Endometrium (tissue), 2 donors: ENCODE data around the gene ZBTB11.
"Not testable (repeated sequence)": the region's sequence is repeated elsewhere in the genome, so short reads cannot be mapped to it uniquely, and the experiment has no call there.

Experiments
- FAIRE-seq: peaks from 2 replicates; lab custom pipeline; 2012; peaks lifted over from hg19 to GRCh38; lab: Jason Lieb, UNC
- donor health status: control.
- donor health status: control.

ZBTB11 gene, protein sequence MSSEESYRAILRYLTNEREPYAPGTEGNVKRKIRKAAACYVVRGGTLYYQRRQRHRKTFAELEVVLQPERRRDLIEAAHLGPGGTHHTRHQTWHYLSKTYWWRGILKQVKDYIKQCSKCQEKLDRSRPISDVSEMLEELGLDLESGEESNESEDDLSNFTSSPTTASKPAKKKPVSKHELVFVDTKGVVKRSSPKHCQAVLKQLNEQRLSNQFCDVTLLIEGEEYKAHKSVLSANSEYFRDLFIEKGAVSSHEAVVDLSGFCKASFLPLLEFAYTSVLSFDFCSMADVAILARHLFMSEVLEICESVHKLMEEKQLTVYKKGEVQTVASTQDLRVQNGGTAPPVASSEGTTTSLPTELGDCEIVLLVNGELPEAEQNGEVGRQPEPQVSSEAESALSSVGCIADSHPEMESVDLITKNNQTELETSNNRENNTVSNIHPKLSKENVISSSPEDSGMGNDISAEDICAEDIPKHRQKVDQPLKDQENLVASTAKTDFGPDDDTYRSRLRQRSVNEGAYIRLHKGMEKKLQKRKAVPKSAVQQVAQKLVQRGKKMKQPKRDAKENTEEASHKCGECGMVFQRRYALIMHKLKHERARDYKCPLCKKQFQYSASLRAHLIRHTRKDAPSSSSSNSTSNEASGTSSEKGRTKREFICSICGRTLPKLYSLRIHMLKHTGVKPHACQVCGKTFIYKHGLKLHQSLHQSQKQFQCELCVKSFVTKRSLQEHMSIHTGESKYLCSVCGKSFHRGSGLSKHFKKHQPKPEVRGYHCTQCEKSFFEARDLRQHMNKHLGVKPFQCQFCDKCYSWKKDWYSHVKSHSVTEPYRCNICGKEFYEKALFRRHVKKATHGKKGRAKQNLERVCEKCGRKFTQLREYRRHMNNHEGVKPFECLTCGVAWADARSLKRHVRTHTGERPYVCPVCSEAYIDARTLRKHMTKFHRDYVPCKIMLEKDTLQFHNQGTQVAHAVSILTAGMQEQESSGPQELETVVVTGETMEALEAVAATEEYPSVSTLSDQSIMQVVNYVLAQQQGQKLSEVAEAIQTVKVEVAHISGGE

DNA sequence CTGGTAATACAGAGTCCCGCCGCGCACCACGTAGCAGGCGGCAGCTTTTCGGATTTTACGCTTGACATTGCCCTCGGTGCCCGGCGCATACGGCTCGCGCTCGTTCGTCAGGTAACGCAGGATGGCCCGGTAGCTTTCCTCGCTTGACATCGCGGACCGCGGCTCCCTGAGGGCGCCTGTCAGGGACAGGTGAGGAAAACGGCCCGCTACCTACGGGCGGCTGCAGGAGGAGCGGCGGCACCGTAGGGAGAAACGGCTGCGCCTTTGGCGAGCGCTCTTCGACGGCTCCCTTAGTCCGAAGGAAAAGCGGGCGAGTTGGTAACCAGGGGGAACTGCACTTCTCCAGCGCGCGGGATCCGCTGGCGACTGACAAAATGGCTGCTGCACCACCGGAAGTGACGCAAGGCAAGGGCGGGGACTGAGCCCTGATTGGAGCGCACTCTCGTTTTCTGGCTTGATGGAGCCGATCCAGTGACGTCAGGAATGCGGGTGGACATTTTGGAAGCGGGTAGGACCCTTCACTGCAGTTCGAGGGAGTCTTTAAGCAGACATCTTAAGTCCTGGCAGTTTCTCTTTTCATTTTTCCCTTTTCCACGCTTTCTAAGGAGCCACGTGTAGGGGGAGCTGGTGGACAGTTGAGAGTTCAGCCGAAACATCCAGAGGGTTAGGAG is at the start of gene ZBTB11:
Gene ZBTB11 (minus strand): TSS at position 368 of the 671 bp plus-strand sequence. CDS start 218 bp downstream, at position 150.
- peak; percentile 99 for FAIRE-seq

DNA sequence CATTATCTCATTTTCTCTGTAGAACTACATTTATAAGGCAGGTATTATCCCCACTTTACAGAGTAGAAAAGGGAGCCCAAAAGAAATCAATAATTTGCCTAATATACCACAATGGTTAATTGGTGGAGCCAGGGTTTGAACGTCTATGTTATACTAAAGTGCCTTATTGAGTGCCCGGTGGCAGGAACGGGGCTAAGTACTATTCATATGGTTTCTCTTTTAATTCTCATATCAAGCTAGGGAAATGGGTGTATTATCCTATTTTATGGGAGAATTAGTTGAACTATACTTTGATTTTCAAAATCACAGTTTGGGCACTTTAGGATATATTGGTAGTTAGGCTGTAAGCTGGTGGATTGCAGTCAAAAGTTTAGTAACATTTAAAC is 49.0 kb upstream of the ZBTB11 start:
- no peak for FAIRE-seq

DNA sequence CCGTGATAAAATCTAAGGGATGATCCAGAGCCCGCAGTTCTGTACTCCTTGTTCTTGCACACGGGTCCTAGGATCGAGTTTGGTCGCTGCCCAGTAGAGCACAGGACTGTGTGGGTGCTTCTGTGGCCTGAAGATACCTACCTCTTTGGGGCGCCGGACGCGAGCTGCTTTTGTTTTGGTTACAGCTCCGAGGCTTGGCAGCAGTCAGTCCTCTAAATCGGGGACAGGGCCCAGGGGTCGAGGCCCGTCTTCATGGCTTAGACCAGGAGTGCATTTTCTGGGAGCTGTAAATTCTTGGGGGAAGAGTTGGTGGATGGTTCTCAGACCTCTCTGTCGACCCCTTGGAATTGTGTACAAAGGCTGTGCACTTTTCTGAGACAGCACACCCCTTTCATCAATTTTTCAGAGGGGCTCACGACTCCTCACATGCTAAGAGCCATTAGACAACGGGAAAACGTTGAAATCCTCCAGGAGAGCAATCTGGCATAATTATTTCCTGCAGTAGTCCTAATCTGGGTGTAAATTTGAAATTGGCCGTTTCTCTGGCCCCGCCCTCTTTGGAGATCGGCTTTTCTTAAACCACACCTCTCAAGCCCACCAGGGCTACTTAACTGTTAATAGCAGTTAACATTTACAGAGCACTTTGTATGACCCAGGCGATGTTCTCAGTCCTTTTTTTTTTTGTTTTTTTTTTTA is 48.4 kb upstream of the ZBTB11 start:
- FAIRE-seq = no peak

DNA sequence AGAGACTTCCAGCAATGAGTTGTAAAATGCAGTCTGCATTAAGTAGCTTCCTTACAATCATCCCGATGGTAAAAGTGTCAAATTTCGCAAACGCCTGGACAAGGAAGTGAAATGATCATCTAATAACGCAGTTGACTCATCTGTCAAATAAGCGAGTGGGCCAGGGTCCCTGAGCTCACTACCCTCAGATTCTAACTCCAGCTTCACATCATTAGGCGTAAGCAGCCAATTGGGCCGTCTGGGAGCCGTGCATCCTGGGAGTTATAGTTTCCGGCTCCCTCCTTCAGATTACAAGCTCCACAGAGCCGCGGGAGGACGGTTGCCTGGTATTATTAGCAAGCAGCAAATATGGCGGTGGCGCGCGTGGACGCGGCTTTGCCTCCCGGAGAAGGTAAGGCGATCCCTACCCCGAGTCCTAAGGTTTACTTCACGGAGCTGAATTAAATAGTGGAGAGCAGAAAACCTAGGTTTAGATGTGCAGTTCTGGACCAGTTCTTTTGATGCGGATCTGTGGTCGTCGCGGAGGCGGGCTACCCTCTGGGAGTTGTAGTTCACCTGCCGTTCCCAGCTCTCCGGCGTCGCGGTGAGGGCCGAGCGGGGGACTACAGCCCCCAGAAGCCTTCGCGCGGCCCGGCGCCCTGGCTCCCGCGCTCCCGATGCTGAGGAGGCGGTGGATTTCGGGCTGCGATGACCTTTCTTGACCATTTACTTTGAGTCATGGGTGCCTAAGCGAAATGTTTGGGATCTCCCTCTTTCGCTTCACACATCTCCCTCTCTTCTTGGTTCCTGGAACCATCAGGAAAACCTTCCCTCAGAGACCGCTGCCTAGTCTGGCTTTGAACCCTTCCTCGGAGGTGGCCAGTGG is 47.6 kb upstream of the ZBTB11 start, which contains the start of gene CEP97:
Gene CEP97 (plus strand): TSS at position 286 of the 865 bp plus-strand sequence. CDS start 63 bp downstream, at position 349.
- peak; percentile 84 for FAIRE-seq

DNA sequence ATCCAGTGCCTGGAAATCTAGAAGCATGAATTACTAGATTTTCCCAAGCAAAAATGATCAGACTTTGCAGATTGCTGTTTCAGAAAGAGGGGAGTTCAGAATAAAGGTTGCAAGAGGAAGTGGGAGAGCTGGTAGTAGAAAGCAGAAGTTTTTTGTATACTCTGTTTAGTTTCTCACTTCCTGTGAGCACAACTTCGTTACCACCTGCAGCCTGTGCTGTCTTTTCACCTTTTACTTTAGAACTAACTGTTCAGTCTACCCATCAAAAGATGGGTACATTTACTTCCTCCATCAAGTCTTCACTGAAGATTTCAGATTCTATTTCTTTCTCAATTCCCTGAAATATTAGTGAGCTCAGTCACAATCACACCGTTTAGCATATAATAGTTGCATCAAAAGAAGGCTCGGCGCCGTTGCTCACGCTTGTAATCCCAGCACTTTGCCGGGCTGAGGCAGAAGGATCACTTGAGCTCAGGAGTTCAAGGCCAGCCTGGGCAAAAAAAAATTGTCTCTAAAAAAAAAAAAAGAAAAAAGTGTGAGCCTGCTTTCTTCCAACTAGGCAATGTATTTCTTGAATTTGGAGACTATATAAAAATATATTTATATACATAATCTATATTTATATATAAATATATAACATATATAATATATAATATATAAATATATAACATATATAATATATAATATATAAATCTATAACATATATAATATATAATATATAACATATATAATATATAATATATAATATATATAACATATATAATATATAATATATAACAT is 45.7 kb upstream of the ZBTB11 start:
- no peak for FAIRE-seq

DNA sequence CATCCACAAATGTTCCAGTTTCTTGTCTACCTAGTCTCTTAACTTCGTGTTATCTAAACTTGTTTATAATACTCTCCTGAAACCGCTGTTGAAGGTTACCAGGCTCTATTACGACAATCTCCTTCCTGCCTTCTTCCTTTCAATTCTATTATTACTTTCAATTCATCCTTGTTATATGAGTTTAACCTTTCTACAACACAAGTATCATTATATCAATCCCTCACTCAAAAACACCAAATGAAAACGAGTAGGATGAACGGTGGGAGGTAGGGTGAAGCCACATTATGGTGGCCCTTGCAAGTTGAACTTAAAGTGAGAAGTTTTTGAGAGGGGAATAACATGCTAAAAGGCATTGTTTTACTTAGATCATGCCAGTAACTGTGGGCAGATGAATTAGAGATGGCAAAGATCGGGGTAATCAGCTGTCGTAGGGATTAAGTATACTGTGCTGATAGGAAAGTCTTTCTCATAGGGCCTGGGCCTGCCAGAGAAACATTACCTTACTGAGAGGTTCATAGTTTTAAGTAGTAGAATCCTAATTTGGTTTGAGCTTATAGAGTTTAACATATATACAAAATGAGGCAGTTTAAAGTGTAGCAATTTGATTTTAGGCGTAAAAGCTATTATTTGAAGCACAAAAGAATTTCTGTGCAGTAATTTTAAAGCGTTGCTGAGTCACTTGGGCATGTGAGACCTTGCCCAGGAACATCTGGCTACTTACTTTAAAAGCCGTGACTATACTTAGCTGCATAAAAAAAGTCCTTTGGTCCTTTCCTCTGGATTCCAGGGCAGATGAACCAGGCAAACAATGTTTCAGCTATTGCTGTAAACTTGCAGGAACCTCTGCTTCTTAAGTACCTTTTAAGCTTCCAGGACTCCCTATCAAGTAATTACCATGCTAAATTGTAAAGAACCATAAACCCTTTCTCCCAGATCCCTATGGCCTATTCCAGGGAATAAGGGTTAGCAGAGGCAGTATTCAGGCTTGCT is 44.2 kb upstream of the ZBTB11 start:
- FAIRE-seq = no peak

DNA sequence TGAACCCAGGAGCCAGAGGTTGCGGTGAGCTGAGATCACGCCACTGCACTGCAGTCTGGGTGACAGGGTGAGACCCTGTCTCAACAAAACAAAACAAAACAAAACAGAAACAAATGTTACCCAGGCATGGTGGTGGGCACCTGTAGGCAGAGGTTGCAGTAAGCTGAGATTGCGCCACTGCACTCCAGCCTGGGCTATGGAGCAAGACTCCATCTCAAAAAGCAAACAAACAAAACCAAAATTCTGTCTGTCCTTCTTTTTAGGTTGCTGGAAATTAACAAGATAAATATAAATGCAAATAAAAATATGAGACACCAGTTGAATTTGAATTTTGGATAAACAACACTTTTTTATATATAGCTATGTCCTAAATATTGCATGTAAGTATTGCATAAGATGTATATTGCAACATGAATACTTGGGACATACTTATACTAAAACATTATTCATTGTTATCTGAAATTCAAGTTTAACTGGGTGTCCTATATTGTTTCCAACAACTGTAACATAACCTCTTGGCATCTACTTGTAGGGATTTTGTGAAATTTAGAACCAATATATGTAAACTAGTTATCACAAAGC is 42.8 kb upstream of the ZBTB11 start:
- no peak for FAIRE-seq

DNA sequence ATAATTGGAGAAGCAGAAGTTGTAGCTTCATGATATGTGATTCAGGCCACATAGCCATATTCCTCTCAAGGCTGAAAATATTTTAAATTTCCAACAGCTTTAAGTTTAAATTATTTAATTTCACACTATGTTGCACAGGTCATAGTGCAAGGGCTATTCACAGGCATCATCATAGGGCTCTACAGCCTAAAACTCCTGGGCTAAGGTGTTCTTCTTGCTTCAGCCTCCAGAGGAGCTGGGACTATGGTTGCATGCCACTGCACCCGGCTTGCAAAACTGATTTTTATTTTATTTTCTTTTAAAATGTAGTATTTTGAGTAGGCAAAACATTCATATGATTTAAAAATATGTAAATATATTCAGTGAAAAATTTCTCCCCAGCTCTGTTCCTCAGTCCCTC is 41.5 kb upstream of the ZBTB11 start:
- no peak for FAIRE-seq

DNA sequence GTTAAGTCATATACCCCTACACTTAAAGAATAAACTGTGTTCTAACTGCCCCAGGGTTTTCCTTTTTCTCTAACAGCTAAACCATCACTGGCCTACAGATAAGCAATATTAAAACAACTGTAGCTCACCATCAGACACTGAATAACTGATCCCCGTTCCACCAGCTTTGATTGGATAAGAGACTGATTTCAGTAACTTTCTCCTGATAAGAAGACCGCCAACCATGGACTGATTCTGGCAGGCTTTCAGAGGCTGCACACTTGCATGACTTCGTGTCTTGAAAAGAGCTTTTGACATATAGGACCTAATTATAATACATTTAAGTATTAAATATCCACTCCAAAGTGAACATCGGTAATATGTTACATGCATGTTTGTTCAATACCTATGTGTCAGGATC is 32.2 kb upstream of the ZBTB11 start:
- no peak for FAIRE-seq

DNA sequence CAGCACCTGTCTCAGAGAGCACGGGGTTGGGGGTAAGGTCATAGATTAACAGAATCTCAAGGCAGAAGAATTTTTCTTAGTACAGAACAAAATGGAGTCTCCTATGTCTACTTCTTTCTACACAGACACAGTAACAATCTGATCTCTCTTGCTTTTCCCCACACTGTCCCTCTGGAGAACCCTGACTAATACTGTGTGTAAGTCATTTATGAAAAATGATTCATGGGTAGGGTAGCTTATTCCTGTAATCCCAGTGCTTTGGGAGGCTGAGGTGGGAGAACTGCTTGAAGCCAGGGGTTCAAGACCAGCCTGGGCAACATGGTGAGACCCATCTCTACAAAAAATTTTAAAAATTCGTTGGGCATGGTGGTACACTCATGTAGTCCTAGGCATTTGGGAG is 27.7 kb upstream of the ZBTB11 start:
- not testable (repeated sequence) for FAIRE-seq

DNA sequence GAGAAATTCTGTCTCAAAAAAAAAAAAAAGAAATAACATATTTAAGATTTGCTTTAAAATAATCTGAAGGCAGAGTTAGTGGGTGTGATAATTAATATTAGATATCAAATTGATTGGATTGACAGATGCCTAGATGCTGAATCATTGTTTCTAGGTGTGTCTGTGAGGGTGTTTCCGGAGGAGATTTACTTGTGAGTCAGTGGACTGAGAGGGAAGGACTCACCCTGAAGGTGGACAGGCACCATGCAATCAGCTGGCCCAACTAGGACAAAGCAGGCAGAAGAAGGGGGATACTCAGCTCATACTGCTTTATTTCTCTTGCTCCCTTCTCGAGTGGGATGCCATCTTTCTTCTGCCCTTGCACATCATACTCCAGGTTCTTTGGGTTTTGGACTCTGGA is 26.2 kb upstream of the ZBTB11 start:
- no peak for FAIRE-seq

DNA sequence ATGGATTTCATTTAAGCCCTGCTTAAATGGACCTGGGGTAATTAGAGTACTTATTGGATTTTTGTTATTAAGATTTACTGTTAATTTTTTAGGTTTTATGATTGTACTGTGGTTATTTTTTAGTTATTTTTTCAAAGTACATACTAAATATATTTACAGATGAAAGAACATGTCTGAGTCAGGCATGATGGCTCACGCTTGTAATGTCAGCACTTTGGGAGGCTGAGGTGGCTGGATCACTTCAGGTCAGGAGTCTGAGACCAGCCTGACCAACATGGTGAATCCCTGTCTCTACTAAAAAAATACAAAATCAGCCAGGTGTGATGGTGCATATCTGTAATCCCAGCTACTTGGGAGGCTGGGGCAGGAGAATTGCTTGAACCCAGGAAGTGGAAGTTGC is 25.8 kb upstream of the ZBTB11 start:
- FAIRE-seq = no peak

DNA sequence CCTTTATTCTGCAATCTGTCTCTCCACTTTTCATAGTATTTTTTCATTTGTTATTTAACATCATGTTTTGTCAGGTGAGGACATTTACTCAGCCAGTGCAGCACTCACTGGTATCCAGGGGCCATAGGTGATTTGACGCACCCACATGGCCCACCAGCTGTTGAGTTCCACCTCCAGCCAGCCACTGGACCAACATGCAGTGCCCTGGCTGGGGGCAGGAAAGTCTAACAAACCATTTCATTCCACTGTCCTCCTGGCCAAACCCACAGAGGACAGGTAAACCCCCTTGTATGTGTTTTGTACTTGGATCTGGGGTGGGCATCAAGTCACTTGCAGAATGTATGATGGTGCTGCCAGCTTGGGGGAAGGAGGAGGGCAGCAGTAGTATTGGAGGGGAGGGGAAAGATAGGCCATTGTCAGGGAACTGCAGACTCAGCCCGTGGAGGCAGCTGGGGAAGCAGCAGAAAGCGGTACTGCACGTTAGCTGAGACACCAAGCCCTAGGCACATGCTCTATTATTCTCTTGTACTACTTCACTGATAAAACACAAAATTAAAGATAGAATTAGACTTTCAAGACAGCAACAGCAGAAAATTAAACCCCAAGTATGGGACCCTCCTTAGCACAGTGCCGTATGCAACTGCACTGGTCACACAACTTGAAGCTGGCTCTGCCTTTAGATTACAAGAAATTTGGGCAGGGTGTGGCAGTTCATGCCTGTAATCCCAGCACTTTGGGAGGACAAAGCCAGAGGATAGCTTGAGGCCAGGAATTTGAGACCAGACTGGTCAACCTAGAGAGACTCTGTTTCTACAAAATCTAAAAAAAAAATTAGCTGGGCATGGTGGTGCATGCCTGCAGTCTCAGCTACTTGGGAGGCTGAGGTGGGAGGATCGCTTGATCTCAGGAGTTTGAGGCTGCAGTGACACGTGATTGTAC is 25.0 kb upstream of the ZBTB11 start:
- no peak for FAIRE-seq

DNA sequence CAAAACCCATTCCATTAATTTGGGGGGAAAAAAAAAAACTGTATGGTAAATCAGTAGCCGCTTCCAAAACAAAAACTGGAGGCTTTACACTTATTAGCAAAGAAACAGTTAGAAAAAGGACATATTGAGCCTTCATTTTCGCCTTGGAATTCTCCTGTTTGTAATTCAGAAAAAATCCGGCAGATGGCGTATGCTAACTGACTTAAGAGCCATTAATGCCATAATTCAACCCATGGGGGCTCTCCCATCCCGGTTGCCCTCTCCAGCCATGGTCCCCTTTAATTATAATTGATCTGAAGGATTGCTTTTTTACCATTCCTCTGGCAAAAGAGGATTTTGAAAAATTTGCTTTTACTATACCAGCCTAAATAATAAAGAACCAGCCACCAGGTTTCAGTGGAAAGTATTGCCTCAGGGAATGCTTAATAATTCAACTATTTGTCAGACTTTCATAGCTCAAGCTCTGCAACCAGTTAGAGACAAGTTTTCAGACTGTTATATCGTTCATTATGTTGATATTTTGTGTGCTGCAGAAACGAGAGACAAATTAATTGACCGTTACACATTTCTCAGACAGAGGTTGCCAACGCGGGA is 18.9 kb upstream of the ZBTB11 start:
- FAIRE-seq = no peak

DNA sequence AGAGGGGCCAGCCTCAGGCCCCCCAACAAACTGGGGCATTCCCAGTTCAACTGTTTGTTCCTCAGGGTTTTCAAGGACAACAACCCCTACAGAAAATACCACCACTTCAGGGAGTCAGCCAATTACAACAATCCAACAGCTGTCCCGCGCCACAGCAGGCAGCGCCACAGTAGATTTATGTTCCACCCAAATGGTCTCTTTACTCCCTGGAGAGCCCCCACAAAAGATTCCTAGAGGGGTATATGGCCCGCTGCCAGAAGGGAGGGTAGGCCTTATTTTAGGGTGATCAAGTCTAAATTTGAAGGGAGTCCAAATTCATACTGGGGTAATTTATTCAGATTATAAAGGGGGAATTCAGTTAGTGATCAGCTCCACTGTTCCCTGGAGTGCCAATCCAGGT is 17.9 kb upstream of the ZBTB11 start:
- not testable (repeated sequence) for FAIRE-seq

DNA sequence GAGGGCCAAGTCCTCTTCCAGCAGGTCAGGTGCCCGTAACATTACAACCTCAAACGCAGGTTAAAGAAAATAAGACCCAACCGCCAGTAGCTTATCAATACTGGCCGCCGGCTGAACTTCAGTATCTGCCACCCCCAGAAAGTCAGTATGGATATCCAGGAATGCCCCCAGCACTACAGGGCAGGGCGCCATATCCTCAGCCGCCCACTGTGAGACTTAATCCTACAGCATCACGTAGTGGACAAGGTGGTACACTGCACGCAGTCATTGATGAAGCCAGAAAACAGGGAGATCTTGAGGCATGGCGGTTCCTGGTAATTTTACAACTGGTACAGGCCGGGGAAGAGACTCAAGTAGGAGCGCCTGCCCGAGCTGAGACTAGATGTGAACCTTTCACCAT is 16.6 kb upstream of the ZBTB11 start:
- FAIRE-seq = not testable (repeated sequence)
